Skeletal muscle satellite cell (primary cell): Measurements from ENCODE around the gene ATF7.
"Not testable (repeated sequence)": the region's sequence is repeated elsewhere in the genome, so short reads cannot be mapped to it uniquely, and the experiment has no call there.

ENCODE experiments used
- H3K27me3 ChIP-seq: 2 replicates; pipeline ENCODE4 v1.7.0; 2013; ENCODE audit warnings: low read length; ENCODE audit not compliant: control insufficient read depth, insufficient read depth
- H3K36me3 ChIP-seq: 2 replicates; pipeline ENCODE4 v1.7.0; 2013; ENCODE audit warnings: mild to moderate bottlenecking, control low read depth, low read length; ENCODE audit not compliant: insufficient read depth
- H3K4me1 ChIP-seq: 2 replicates; pipeline ENCODE4 v1.7.0; 2013; ENCODE audit warnings: low read length; ENCODE audit not compliant: control insufficient read depth, insufficient read depth
- H3K4me2 ChIP-seq: 2 replicates; pipeline ENCODE4 v1.7.0; 2013; ENCODE audit warnings: mild to moderate bottlenecking, low read length
- H3K4me3 ChIP-seq: 2 replicates; pipeline ENCODE4 v1.7.0; 2013; ENCODE audit warnings: low read length
- H3K9ac ChIP-seq: 2 replicates; pipeline ENCODE4 v1.7.0; 2013; ENCODE audit warnings: mild to moderate bottlenecking, low read depth, low read length, moderate library complexity
- H3K9me3 ChIP-seq: replicated peaks from 2 replicates; pipeline ENCODE4 v1.7.0; 2013; ENCODE audit warnings: mild to moderate bottlenecking, control low read depth, low read length

ATF7 gene

GRCh38 chr12:53579545-53579955 lies 46.6 kb downstream of the ATF7 start:
- Histone ChIP-seq H3K36me3 (peaks cover 1% of the 10 kb centered on the region), H3K4me3 (no peak overlapping the region), H3K4me1 (peaks cover 25% of the 10 kb centered on the region), H3K4me2 (no peak overlapping the region), H3K9me3 (no peaks in the 10 kb centered on the region), H3K27me3 (no peaks in the 10 kb centered on the region), H3K9ac (no peak overlapping the region)

GRCh38 chr12:53578783-53579182 lies 47.4 kb downstream of the ATF7 start:
- H3K27me3 ChIP-seq, result no peaks in the 10 kb centered on the region
- H3K9me3 ChIP-seq, result no peaks in the 10 kb centered on the region
- H3K36me3 ChIP-seq, result no peaks in the 10 kb centered on the region
- peaks cover 29% of the 10 kb centered on the region for H3K4me1 ChIP-seq
- H3K4me3 ChIP-seq, result no peak overlapping the region
- H3K9ac ChIP-seq, result no peak overlapping the region
- no peak overlapping the region for H3K4me2 ChIP-seq

GRCh38 chr12:53577941-53578352 lies 48.2 kb downstream of the ATF7 start:
- Histone ChIP-seq H3K9me3 (no peaks in the 10 kb centered on the region), H3K4me2 (no peak overlapping the region), H3K4me1 (peaks cover 29% of the 10 kb centered on the region), H3K4me3 (no peak overlapping the region), H3K9ac (no peak overlapping the region), H3K27me3 (no peaks in the 10 kb centered on the region), H3K36me3 (no peaks in the 10 kb centered on the region)

- H3K27me3 ChIP-seq, result no peaks in the 10 kb centered on the region
- peaks cover 2% of the 10 kb centered on the region for H3K36me3 ChIP-seq
- H3K9me3 ChIP-seq, result no peaks in the 10 kb centered on the region
- H3K4me1 ChIP-seq, result peaks cover 29% of the 10 kb centered on the region
- peak overlapping the region; percentile 24 for H3K4me2 ChIP-seq
- H3K9ac ChIP-seq, result no peak overlapping the region
- no peak overlapping the region for H3K4me3 ChIP-seq
These were observed 50.5 kb downstream of the ATF7 start for GRCh38 chr12:53575502-53576249.

GRCh38 chr12:53572134-53572758 lies 53.9 kb downstream of the ATF7 start:
- Histone ChIP-seq H3K4me2 (no peak overlapping the region), H3K9me3 (no peaks in the 10 kb centered on the region), H3K36me3 (peaks cover 6% of the 10 kb centered on the region), H3K9ac (no peak overlapping the region), H3K4me3 (no peak overlapping the region), H3K4me1 (peaks cover 53% of the 10 kb centered on the region), H3K27me3 (no peaks in the 10 kb centered on the region)

DNA sequence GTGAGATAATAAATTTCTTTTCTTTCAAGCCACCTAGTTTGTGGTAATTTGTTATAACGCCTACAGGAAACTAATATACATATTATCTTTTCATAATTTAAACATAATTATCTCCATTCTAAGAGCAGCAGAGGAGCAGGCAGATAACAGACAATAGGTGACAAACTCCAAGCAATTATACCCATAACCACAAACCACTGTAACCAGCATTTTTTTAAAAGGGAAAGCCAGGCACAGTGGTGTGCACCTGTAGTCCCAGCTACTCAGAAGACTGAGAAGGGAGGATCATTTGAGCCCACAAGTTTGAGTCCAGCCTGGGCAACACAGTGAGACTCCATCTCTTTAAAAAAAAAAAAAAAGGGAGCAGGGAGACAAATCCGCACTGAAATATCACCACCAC lies 54.9 kb downstream of the ATF7 start:
- Histone ChIP-seq H3K4me2 (no peak overlapping the region), H3K36me3 (peaks cover 6% of the 10 kb centered on the region), H3K4me1 (peaks cover 45% of the 10 kb centered on the region), H3K27me3 (no peaks in the 10 kb centered on the region), H3K9ac (no peak overlapping the region), H3K9me3 (no peaks in the 10 kb centered on the region), H3K4me3 (no peak overlapping the region)

DNA sequence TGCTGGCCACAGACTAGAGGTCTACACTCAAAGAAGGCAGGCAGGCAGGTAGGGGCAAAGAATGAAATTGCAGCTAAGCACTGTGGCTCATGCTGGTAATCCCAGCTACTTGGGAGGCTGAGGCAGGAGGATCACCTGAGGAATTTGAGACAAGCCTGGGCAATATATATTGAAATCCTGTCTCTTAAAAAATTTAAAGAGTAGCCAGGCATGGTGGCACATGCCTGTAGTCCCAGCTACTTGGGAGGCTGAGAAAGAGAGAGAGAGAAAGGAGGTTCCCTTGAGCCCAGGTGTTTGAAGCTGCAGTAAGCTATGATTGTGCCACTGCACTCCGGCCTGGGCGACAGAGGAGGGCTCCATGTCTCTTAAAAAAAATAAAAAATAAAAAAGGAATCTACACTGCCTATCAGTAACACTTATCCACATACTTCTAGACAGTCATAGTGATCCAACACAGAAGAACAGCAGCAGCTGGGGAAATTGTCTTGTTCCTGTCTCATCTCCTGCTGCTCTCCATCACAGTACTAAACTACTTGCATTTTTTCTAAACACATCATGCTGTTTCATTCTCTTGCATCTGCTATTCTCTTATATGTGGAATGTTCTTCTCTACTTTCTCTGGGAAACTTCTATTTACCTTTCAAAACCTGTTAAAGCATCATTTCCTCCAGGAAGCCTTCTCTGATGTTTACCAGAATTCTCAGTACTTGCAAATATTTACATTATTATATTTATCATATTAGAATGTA lies 57.2 kb downstream of the ATF7 start:
- H3K4me2 ChIP-seq, result no peak overlapping the region
- H3K4me3 ChIP-seq, result no peak overlapping the region
- peak overlapping the region; percentile 55 for H3K9ac ChIP-seq
- H3K9me3 ChIP-seq, result no peaks in the 10 kb centered on the region
- peaks cover 28% of the 10 kb centered on the region for H3K4me1 ChIP-seq
- H3K27me3 ChIP-seq, result no peaks in the 10 kb centered on the region
- H3K36me3 ChIP-seq, result peaks cover 6% of the 10 kb centered on the region

DNA sequence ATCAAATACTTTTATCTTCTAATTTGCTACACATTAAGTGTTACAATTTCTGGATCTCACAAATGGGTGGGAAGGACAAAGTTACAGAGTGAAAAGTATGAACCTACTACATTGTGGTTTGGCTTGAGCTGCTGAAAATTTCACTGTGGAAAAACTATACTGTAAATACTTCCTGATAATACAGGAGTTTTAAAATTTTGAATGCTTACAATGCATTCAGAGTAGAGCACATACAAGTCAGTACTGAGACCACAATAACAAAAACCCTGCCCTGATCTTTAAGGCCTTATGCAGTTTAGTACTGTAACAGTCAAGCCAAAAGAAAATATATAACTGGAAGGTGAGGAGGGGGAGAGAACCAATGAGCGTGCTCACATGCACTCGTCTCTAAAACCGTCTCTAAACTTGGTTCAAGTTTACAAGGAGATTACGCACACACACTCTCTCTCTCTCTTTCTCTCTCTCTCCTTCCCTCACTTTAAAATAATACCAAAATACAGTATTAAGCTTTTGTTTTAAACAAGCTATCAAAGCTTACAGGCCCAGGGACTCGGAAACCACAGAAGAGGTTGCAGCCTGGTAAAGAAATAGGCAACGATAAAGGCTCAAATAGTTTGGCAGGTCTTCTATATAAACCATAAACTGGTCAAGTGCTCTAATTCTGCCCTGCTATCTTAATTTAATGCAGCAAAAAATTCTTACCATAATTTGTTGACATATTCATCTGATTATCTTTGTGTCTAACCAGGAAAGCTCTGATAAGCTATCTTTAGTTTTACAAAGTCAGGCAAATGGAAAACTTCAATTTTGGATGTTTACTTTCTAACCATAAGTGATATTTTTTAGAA lies 58.0 kb downstream of the ATF7 start:
- H3K4me2 ChIP-seq, result no peak overlapping the region
- H3K9ac ChIP-seq, result peak overlapping the region; percentile 55
- peaks cover 33% of the 10 kb centered on the region for H3K4me1 ChIP-seq
- no peaks in the 10 kb centered on the region for H3K9me3 ChIP-seq
- H3K4me3 ChIP-seq, result no peak overlapping the region
- peaks cover 6% of the 10 kb centered on the region for H3K36me3 ChIP-seq
- H3K27me3 ChIP-seq, result no peaks in the 10 kb centered on the region

DNA sequence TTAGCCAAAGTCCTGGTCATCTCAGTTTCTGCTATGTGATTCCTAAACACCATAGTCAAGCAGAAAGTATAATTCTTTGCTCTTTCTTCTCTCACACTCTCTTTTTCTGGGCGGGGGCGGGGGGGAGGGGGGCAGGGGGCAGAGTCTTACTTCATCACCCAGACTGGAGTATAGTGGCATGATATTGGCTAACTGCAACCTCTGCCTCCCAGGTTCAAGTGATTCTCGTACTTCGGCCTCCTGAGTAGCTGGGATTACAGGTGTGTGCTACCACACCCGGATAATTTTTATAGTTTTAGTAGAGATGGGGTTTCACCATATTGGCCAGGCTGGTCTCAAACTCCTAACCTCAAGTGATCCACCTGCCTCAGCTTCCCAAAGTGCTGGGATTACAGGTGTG lies 60.8 kb downstream of the ATF7 start:
- H3K4me3 ChIP-seq, result not testable (repeated sequence)

DNA sequence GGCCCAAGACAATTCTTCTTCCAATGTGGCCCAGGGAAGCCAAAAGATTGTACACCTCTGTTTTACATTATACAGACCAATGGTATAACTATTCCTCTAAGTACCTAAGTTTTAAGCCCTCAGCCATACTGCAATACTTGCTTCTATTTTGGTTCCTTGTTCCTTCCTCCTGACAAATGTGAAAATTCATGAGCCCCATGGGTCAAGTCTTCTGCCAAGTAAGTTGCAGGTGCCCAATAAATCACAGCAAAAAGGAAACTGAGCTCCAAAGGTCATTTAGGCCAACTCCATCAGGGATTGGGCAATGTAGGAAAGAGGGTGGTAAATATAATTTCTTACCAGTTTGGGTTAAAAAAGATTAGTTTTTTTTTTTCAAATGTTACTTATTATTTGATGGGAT lies 61.2 kb downstream of the ATF7 start:
- H3K4me1 ChIP-seq, result peaks cover 60% of the 10 kb centered on the region
- no peak overlapping the region for H3K4me3 ChIP-seq
- H3K9ac ChIP-seq, result no peak overlapping the region
- no peaks in the 10 kb centered on the region for H3K9me3 ChIP-seq
- no peaks in the 10 kb centered on the region for H3K36me3 ChIP-seq
- H3K27me3 ChIP-seq, result no peaks in the 10 kb centered on the region
- no peak overlapping the region for H3K4me2 ChIP-seq

More for the DNA sequence above, 60.8 kb downstream of the ATF7 start:
- not testable (repeated sequence) for H3K27me3 ChIP-seq, H3K36me3 ChIP-seq, H3K9me3 ChIP-seq, H3K9ac ChIP-seq, H3K4me2 ChIP-seq
- H3K4me1 ChIP-seq, result peaks cover 58% of the 10 kb centered on the region

DNA sequence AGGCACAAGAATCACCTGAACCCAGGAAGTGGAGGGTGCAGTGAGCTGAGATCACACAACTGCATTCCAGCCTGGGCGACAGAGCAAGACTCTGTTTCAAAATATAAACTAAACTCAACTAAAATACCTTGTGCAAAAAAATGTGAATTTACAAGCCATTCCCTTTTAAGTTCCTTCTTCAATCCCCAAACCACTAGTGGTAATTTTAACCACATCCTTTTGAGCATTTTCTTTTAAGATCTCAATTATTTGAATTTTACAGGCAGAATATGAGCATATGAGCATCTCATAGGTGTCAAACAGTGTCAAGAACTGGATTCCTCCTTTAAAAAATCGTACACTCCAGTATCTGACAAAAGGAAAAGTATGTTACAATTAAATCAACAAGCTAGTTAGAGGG lies 61.9 kb downstream of the ATF7 start:
- Histone ChIP-seq H3K9ac (no peak overlapping the region), H3K4me1 (peaks cover 54% of the 10 kb centered on the region), H3K36me3 (no peaks in the 10 kb centered on the region), H3K9me3 (no peaks in the 10 kb centered on the region), H3K4me2 (no peak overlapping the region), H3K4me3 (no peak overlapping the region), H3K27me3 (no peaks in the 10 kb centered on the region)
